HG02938 (cell line): ENCODE data around the gene MCAT.
"Not testable (repeated sequence)": the region's sequence is repeated elsewhere in the genome, so short reads cannot be mapped to it uniquely, and the experiment has no call there.

ENCODE experiments used
- ATAC-seq: cut with Tn5 transposase; IDR thresholded peaks from one replicate; pipeline ENCODE4 v1.9.1; 2021; ENCODE audit warnings: mild to moderate bottlenecking, moderate library complexity; ENCODE audit not compliant: unreplicated experiment

MCAT gene

GRCh38 chr22:43128928-43129424 is 14.2 kb downstream of the MCAT start:
- no peak for ATAC-seq

- no peak for ATAC-seq
Measured at GRCh38 chr22:43128116-43128515, 15.1 kb downstream of the MCAT start.

GRCh38 chr22:43127166-43127908 is 15.9 kb downstream of the MCAT start:
- no peak for ATAC-seq

- ATAC-seq, result no peak
Measured at GRCh38 chr22:43126501-43127165, 16.6 kb downstream of the MCAT start.

GRCh38 chr22:43118953-43119458 is 24.2 kb downstream of the MCAT start:
- ATAC-seq, result no peak

- no peak for ATAC-seq
Measured at GRCh38 chr22:43118024-43118849, 25.0 kb downstream of the MCAT start.

GRCh38 chr22:43116932-43117331 is 26.3 kb downstream of the MCAT start:
- ATAC-seq, result no peak

GRCh38 chr22:43114958-43115357 is 28.2 kb downstream of the MCAT start:
- no peak for ATAC-seq

- ATAC-seq, result no peak
Measured at GRCh38 chr22:43113526-43114251, 29.5 kb downstream of the MCAT start.

- no peak for ATAC-seq
Measured at GRCh38 chr22:43110927-43111623, 32.1 kb downstream of the MCAT start.

GRCh38 chr22:43110444-43110926 is 32.7 kb downstream of the MCAT start, which contains the start of gene BIK:
TSS of gene BIK (plus strand) at chr22:43110750. CDS start at chr22:43124023, 13,273 bp downstream.
- ATAC-seq, result no peak

- ATAC-seq, result no peak
Measured at GRCh38 chr22:43109921-43110443, 33.2 kb downstream of the MCAT start.

GRCh38 chr22:43109511-43109910 is 33.7 kb downstream of the MCAT start:
- no peak for ATAC-seq

GRCh38 chr22:43106302-43106701 is 36.9 kb downstream of the MCAT start:
- ATAC-seq, result no peak

GRCh38 chr22:43104950-43105349 is 38.2 kb downstream of the MCAT start:
- not testable (repeated sequence) for ATAC-seq

GRCh38 chr22:43104056-43104625 is 39.1 kb downstream of the MCAT start:
- not testable (repeated sequence) for ATAC-seq

GRCh38 chr22:43101306-43101705 is 41.9 kb downstream of the MCAT start:
- ATAC-seq, result no peak

- no peak for ATAC-seq
Measured at GRCh38 chr22:43100225-43100624, 43.0 kb downstream of the MCAT start.

GRCh38 chr22:43099095-43099494 is 44.1 kb downstream of the MCAT start:
- no peak for ATAC-seq
